Trophoblast cell (in vitro differentiated cells and primary cell): ENCODE data around the gene ARMC2.

Source experiments
- DNase-seq, 2 donors: peaks; one replicate each; pipeline ENCODE4 v3.0.0-alpha.2; 2016
- H2AFZ ChIP-seq: 2 replicates; pipeline ENCODE4 v1.6.1; 2013; ENCODE audit warnings: low read length, moderate library complexity, mild to moderate bottlenecking; ENCODE audit not compliant: insufficient read depth, poor library complexity
- H2AK5ac ChIP-seq: 2 replicates; pipeline ENCODE4 v1.6.1; 2013; ENCODE audit warnings: mild to moderate bottlenecking, low read length
- H2BK120ac ChIP-seq: 2 replicates; pipeline ENCODE4 v1.6.1; 2013; ENCODE audit warnings: low read length, mild to moderate bottlenecking, moderate library complexity; ENCODE audit not compliant: insufficient read depth, poor library complexity
- H2BK12ac ChIP-seq: 2 replicates; pipeline ENCODE4 v1.6.1; 2013; ENCODE audit warnings: mild to moderate bottlenecking, low read length, moderate library complexity
- H2BK5ac ChIP-seq: 2 replicates; pipeline ENCODE4 v1.6.1; 2013; ENCODE audit warnings: low read length, low read depth, moderate library complexity, mild to moderate bottlenecking; ENCODE audit not compliant: poor library complexity
- H3K14ac ChIP-seq: 2 replicates; pipeline ENCODE4 v1.6.1; 2013; ENCODE audit warnings: mild to moderate bottlenecking, low read length
- H3K18ac ChIP-seq: 2 replicates; pipeline ENCODE4 v1.6.1; 2013; ENCODE audit warnings: mild to moderate bottlenecking, low read length
- H3K23ac ChIP-seq: 2 replicates; pipeline ENCODE4 v1.6.1; 2013; ENCODE audit warnings: low read length
- H3K27ac ChIP-seq: 2 replicates; pipeline ENCODE4 v1.5.1; 2013; ENCODE audit warnings: low read depth, mild to moderate bottlenecking, inconsistent platforms, low read length, moderate library complexity
- H3K27me3 ChIP-seq: 2 replicates; pipeline ENCODE4 v1.6.1; 2013; ENCODE audit warnings: inconsistent platforms, mild to moderate bottlenecking, low read length, moderate library complexity; ENCODE audit not compliant: insufficient read depth
- H3K36me3 ChIP-seq, 2 experiments: 1 replicate in 1 of 2; 2 replicates in 1 of 2; pipeline ENCODE4 v1.6.1; 2013; ENCODE audit warnings: low read length in 2 of 2, mild to moderate bottlenecking in 2 of 2, moderate library complexity in 1 of 2; ENCODE audit not compliant: insufficient read depth in 2 of 2, control insufficient read depth in 1 of 2
- H3K4ac ChIP-seq: 2 replicates; pipeline ENCODE4 v1.6.1; 2013; ENCODE audit warnings: low read depth, mild to moderate bottlenecking, low read length, moderate library complexity
- H3K4me1 ChIP-seq, 2 experiments: 1 replicate in 1 of 2; 2 replicates in 1 of 2; pipeline ENCODE4 v1.6.1; 2013; ENCODE audit warnings: low read length in 2 of 2, mild to moderate bottlenecking in 2 of 2, moderate library complexity in 1 of 2; ENCODE audit not compliant: insufficient read depth in 2 of 2, control insufficient read depth in 1 of 2
- H3K4me2 ChIP-seq: 2 replicates; pipeline ENCODE4 v1.6.1; 2013; ENCODE audit warnings: inconsistent platforms, mild to moderate bottlenecking, low read length, moderate library complexity
- H3K4me3 ChIP-seq: 2 replicates; pipeline ENCODE4 v1.5.1; 2013; ENCODE audit warnings: mild to moderate bottlenecking, low read depth, low read length, inconsistent platforms
- H3K79me1 ChIP-seq: one replicate; pipeline ENCODE4 v1.6.1; 2013; ENCODE audit warnings: low read length
- H3K79me2 ChIP-seq: 2 replicates; pipeline ENCODE4 v1.6.1; 2013; ENCODE audit warnings: low read length, mild to moderate bottlenecking; ENCODE audit not compliant: control insufficient read depth, insufficient read depth, poor library complexity
- H3K9ac ChIP-seq: 2 replicates; pipeline ENCODE4 v1.6.1; 2013; ENCODE audit warnings: mild to moderate bottlenecking, low read length
- H3K9me3 ChIP-seq: 2 replicates; pipeline ENCODE4 v1.6.1; 2013; ENCODE audit warnings: low read depth, mild to moderate bottlenecking, control low read depth, inconsistent platforms, low read length; ENCODE audit not compliant: insufficient read depth
- H4K12ac ChIP-seq: 2 replicates; pipeline ENCODE4 v1.6.1; 2013; ENCODE audit warnings: low read depth, mild to moderate bottlenecking, low read length, moderate library complexity
- H4K8ac ChIP-seq: 2 replicates; pipeline ENCODE4 v1.6.1; 2013; ENCODE audit warnings: low read depth, mild to moderate bottlenecking, low read length, moderate library complexity
- H4K91ac ChIP-seq: one replicate; pipeline ENCODE4 v1.6.1; 2013; ENCODE audit warnings: low read depth, mild to moderate bottlenecking, low read length, moderate library complexity
- WGBS: extraction: QIAGEN DNeasy Blood & Tissue Kit; methylation state at CpG from one replicate; pipeline ENCODE4 v1.1.7; 2013; ENCODE audit warnings: missing lambda C conversion rate; ENCODE audit not compliant: insufficient read length, insufficient coverage; ENCODE audit errors: extremely low coverage; 5-methylcytosine and 5-hydroxymethylcytosine counted together

Gene ARMC2

DNA sequence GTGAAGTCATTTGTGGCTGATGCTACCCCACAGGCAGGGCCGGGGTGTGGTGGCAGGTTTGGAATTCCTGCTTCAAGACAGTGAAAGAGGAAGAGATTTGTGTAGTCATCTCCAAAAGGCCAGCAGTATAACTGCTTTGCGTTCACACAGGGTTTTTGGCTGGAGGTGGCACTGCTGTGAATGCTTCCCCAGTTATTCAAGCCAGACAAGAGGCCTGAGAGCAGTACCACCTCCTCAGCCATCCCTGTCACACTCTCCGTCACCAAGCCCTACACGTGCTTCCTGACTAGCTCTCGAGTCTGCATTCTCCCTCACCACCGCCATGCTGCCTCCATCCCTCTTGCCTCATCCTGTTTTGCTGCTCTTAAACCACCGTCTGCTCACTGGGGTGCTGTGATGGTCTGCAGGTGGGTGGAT is 23.9 kb downstream of the ARMC2 start:
- Histone ChIP-seq H4K91ac (no peak overlapping the region), H3K79me2 (no peaks in the 10 kb centered on the region), H3K4me2 (no peak overlapping the region), H4K8ac (no peak overlapping the region), H3K23ac (no peak overlapping the region), H3K79me1 (no peaks in the 10 kb centered on the region), H3K36me3 (no peaks in the 10 kb centered on the region), H2BK120ac (no peak overlapping the region), H3K9ac (no peak overlapping the region), H3K14ac (no peak overlapping the region), H3K4me3 (no peak overlapping the region), H3K18ac (no peak overlapping the region), H3K9me3 (peaks cover 2% of the 10 kb centered on the region), H4K12ac (no peak overlapping the region), H2BK5ac (no peak overlapping the region), H3K4ac (no peak overlapping the region), H3K27me3 (no peaks in the 10 kb centered on the region), H3K27ac (no peak overlapping the region), H2AFZ (no peak overlapping the region), H2AK5ac (no peak overlapping the region), H3K4me1 (peaks cover 0 to 5% of the 10 kb centered on the region in 2 experiments), H2BK12ac (no peak overlapping the region)
- peak; percentile 24 to 38 for DNase-seq
- no CpG with 5 or more reads among the region's 7 CpGs for WGBS

DNA sequence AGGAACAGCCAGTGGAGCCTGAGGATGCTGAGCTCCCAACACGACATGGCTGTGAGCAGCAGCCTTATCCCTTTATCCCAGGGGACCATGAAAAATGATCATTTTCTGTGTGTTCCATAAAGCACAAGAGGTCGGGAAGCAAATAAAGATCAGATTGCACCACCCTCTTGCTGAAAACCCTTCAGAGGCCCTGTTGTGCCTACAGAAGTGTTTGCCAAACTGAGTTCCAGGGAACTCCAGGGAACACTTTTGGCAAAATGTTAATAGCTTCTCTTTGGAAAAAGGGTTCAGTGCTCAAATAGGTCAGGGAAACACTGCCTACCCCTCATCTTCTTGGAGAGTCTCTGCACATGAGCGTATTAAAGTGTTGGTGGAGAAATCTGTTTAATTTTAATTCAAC is 24.4 kb downstream of the ARMC2 start:
- H3K4me1 ChIP-seq = peaks cover 0 to 5% of the 10 kb centered on the region in 2 experiments
- H3K18ac ChIP-seq = no peak overlapping the region
- no peaks in the 10 kb centered on the region for H3K36me3 ChIP-seq
- H2BK5ac ChIP-seq = no peak overlapping the region
- H3K79me1 ChIP-seq = no peaks in the 10 kb centered on the region
- no peak overlapping the region for H2AFZ ChIP-seq
- no peaks in the 10 kb centered on the region for H3K27me3 ChIP-seq
- H3K9ac ChIP-seq = no peak overlapping the region
- H3K4me3 ChIP-seq = no peak overlapping the region
- H3K9me3 ChIP-seq = peaks cover 2% of the 10 kb centered on the region
- no peak overlapping the region for H3K14ac ChIP-seq
- no peak overlapping the region for H2BK120ac ChIP-seq
- H3K4me2 ChIP-seq = no peak overlapping the region
- H2AK5ac ChIP-seq = no peak overlapping the region
- H2BK12ac ChIP-seq = no peak overlapping the region
- no peaks in the 10 kb centered on the region for H3K79me2 ChIP-seq
- no peak for DNase-seq
- no peak overlapping the region for H4K12ac ChIP-seq
- H4K8ac ChIP-seq = no peak overlapping the region
- no peak overlapping the region for H3K23ac ChIP-seq
- no peak overlapping the region for H4K91ac ChIP-seq
- WGBS = no CpG with 5 or more reads among the region's 3 CpGs
- H3K4ac ChIP-seq = no peak overlapping the region
- no peak overlapping the region for H3K27ac ChIP-seq

DNA sequence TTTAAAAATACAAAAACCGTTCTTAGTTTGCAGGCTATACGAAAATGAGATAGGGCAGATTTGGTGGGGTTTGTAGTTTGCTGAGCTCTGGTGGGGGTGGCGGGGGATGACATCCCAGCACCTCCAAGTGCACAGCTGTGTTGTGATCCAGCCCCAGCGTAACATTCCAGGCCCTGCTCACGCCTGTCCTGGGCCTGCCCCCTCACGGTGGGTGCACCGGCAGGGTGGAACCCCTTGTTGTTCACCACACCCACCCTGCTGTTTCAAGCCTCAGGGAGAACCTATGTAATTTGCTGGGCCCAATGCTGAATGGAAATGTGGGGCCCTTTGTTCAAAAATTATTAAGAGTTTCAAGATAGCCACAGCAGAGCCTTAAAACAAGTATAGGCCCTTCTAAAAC is 25.0 kb downstream of the ARMC2 start:
- Histone ChIP-seq H3K36me3 (no peaks in the 10 kb centered on the region), H3K18ac (no peak overlapping the region), H3K4me3 (no peak overlapping the region), H4K12ac (no peak overlapping the region), H3K79me1 (no peaks in the 10 kb centered on the region), H2BK5ac (no peak overlapping the region), H4K91ac (no peak overlapping the region), H3K23ac (no peak overlapping the region), H2BK12ac (no peak overlapping the region), H2AK5ac (no peak overlapping the region), H3K27ac (no peak overlapping the region), H3K4ac (no peak overlapping the region), H2AFZ (no peak overlapping the region), H3K4me1 (peaks cover 0 to 5% of the 10 kb centered on the region in 2 experiments), H3K9ac (no peak overlapping the region), H3K4me2 (no peak overlapping the region), H3K14ac (no peak overlapping the region), H2BK120ac (no peak overlapping the region), H3K79me2 (no peaks in the 10 kb centered on the region), H3K27me3 (no peaks in the 10 kb centered on the region), H4K8ac (no peak overlapping the region), H3K9me3 (peaks cover 2% of the 10 kb centered on the region)
- no peak for DNase-seq
- no CpG with 5 or more reads among the region's 7 CpGs for WGBS

DNA sequence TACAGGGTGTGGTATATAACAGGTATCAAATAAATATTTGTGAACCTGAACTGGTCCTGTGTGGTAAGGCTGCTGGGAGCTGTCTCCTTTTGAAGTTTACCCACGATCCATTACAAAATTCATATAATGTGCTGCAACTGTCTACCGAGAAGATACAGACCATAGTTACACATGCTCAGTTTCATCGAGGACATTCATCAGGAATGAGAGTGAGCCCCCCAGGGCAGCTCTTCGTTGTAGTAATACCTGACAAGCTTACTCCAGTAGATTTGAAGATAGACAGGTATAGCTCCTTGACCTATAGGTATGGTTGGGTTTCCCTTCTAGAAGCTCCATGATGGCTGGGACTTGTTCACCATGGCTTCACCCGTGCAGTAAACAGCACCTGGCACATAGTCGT is 25.7 kb downstream of the ARMC2 start:
- WGBS = no CpG with 5 or more reads among the region's 6 CpGs
- peaks cover 2% of the 10 kb centered on the region for H3K9me3 ChIP-seq
- no peak overlapping the region for H2BK120ac ChIP-seq
- H3K79me1 ChIP-seq = no peaks in the 10 kb centered on the region
- H2AK5ac ChIP-seq = no peak overlapping the region
- H3K4me3 ChIP-seq = no peak overlapping the region
- H3K23ac ChIP-seq = no peak overlapping the region
- H2AFZ ChIP-seq = no peak overlapping the region
- H3K18ac ChIP-seq = no peak overlapping the region
- H3K9ac ChIP-seq = no peak overlapping the region
- H3K27ac ChIP-seq = no peak overlapping the region
- no peak overlapping the region for H4K91ac ChIP-seq
- H2BK12ac ChIP-seq = no peak overlapping the region
- peaks cover 0 to 5% of the 10 kb centered on the region in 2 experiments for H3K4me1 ChIP-seq
- no peaks in the 10 kb centered on the region for H3K79me2 ChIP-seq
- H4K12ac ChIP-seq = no peak overlapping the region
- no peaks in the 10 kb centered on the region for H3K27me3 ChIP-seq
- H3K4ac ChIP-seq = no peak overlapping the region
- no peak overlapping the region for H3K4me2 ChIP-seq
- H3K14ac ChIP-seq = no peak overlapping the region
- H2BK5ac ChIP-seq = no peak overlapping the region
- DNase-seq = peak; percentile 82 to 94
- no peak overlapping the region for H4K8ac ChIP-seq
- H3K36me3 ChIP-seq = no peaks in the 10 kb centered on the region
